ELR (cell line): Measurements from ENCODE around the gene ADCY10.
A peak's percentile ranks its signal among the peaks of the same experiment; 100 is the strongest.
"Not testable (repeated sequence)": the region's sequence is repeated elsewhere in the genome, so short reads cannot be mapped to it uniquely, and the experiment has no call there.

ENCODE experiments used
- DNase-seq: peaks from one replicate; pipeline ENCODE4 v3.0.0-alpha.2; 2015; ENCODE audit warnings: low read depth

The ADCY10 gene

DNA sequence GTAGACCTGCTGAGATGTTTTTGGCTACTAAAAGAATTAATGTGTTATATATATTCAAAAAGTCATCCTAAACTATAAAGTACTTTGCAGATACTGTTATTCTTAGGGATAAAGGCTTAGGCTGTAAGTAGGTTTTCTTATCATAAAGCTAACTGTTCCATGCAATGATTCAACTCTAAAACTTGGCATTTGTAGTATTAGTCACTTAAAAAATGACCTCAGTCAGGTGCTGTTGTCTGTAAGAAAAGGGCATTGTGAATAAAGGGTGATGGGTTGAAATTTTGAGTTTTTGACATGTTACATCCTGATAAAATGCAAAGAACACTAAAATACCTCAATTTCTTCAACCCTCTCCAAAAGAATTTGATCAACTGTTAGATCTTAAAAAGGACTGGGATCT is 32.9 kb downstream of the ADCY10 start:
- DNase-seq: peak; percentile 63

DNA sequence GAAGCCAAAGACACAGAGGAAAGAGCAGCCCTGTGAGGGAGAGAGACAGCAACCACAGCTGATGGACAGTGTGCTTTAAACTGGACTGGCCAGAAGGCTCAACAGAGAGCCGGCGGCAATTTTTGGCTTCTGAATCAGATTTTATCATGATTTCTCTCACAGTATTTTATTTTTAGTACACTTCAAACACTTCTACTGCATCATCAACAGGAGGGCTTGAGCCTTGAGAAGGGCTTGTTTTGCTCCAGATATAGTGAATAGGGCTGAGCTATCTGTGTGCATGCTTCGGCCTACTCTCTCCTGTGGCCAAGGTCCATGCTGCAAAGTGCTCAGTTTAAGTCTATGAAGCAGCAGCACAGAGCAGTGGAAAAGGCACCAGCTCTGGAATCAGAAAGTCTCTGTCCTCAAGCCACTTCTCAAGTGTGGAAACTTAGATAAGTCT is 33.3 kb downstream of the ADCY10 start:
- DNase-seq: no peak

DNA sequence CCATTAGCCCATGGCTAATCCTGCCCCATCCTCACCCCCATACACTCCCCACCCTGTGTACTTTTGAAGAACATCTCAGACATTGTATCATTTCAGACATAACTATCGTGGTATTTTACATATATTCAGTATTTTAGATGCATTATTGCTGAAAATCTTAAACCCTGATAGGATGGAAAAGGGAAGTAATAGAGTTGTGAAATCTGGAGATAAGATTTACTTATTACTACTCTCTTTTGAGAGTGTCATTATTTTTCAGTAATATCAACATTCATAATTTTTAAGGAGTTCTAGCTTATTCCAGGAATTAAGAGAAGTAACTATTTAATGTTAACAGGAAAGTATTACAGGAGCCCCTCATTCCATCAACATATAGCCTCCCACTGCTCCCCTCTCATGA is 34.4 kb downstream of the ADCY10 start:
- no peak for DNase-seq

DNA sequence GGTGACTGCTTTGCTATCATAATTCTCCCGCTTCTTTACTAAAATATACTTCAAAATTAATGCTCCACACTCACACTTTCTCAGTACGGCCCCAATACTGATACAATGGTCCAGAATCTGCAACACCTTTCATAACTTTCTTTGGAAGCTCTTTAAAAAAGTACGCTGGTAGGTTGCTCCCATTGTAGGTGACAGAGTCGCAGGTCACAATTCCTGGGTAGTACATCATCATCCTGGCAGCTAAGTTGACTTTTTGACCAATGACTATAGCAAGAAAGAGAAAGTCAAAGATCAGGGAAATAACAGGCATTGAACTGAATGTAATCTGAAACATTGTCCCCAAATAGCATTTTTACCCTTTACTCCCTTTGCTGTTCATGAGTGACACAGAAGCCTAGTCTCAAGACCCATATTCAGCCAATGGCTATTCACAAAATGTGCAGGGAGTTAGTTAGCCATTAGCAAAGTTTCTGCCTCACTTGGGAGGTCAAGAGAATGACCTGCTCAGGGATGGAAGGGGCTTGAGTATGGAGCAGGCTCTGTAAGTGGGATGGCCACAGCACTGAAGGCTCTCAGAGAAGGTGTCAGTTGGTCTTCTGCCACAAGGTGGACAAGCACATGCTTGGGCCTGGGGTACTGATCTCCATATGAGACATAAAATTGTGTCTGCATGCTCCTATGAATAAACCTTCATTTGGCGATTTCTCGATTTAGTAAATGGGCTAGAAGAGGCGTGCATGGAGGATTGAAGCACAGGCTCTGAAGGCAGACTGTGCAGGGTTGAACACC is 35.4 kb downstream of the ADCY10 start:
- peak; percentile 9 for DNase-seq

DNA sequence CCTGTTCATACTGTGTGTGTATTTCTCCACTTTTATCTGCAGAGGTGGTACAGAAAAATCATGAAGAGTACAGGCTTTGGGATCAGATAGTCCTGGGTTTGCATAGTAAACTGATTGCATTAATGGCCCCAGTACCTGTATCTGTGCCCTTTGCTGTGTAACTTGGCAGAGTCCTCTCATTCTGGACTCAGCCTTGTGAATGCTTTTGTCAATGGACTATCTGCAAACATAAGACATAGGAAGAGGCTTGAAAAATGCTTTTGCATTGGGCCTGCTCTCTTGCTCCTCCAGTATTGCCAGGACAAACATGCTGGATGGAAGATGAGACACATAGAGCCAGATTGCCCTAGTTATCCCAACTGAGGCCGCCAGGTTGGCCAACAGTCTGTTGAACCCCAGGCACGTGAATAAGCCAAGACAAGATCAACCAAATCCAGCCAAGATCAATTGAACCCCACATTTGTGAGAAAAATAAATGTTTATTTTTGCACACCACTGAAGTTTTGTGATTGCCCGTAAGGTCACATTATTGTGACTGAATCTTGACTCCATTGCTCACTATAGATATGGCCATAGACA is 37.2 kb downstream of the ADCY10 start:
- no peak for DNase-seq

DNA sequence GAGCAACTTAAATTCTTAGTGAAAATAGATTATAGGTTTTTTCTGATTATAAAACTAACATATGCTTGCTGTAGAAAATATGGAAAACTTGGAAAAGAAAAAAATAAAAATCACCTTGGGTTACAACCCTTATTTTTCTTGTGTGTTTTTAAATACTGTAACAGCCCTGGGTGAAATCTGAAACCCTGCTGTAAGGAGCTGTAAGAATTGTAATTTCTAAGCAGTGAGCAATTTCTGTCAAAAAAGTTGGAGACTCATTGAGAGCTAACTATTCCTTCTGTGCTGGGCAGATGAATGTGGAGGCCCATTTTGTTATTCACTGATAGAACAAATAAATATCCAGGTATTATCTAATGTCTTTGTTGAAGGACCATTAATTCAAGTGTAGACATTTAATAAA is 42.6 kb downstream of the ADCY10 start:
- DNase-seq: peak; percentile 11

DNA sequence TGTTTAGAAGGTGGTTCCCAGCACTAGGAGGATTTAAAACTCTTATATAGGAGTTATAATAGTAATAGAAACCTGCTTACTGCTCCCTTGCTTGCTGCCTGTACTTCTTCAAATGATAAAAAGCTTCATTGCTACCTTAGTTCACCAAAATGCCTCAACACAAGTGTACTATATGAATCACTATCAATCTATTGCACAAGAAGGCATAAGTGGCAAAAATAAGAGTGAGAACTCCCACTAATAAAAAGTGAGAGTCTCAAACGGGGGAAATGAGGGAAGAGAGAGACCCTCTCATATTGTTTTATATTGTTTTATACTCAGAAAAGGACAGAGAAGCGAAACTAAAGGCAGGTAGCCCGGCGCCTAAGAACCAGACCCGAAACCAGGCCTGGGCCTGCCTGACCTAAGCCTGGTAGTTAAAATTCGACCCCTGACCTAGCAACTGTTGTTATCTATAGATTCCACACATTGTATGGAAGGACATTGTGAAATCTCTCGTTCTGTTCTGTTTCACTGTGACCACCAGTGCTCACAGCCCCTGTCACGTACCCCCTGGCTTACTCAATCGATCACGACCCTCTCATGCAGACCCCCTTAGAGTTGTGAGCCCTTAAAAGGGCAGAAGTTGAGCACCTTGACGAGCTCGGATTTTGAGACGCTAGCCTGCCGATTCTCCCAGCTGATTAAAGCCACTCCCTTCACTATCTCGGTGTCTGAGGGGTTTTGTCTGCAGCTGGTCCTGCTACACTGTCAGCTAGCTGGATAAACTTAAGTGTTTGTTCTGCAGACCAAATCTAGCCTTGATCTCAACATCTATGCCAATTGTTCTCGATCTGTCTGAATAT is 44.6 kb downstream of the ADCY10 start:
- not testable (repeated sequence) for DNase-seq

DNA sequence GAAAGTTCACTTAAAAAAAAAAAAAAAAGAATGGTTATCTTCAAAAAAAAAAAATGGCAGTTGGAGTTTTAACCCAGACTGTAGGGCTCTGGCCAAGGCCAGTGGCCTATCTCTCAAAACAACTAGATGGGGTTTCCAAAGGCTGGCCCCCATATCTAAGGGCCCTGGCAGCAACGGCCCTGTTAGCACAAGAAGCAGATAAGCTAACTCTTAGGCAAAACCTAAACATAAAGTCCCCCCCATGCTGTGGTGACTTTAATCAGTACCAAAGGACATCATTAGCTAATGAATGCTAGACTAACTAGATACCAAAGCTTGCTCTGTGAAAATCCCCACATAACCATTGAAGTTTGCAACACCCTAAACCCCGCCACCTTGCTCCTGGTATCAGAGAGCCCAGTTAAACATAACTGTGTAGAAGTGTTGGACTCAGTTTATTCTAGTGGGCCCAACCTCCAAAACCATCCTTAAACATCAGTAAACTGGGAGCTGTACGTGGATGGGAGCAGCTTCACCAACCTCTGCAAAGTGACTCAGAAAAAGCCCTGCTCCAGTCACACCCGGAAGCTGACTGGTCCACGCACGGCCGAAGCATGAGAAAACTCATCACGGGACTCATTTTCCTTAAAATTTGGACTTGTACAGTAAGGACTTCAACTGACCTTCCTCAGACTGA is 47.1 kb downstream of the ADCY10 start:
- not testable (repeated sequence) for DNase-seq

DNA sequence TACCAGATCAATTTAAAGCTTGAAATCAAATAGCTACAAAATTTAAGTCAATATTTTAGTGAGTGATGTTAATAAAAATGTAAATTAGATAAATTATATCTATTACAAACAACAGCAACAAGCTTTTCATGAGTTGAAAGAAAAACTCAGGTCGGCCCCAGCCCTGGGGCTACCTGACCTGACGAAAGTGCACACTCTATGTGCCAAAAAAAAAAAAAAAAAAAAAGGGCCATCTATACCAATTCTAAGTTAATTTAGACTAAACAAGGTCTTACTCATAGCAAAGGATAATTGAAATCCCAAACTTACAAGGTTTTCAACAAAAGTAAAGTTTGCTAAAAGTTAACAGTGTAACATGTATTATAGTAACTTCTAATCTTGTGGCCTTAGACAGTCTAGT is 47.6 kb downstream of the ADCY10 start:
- not testable (repeated sequence) for DNase-seq

DNA sequence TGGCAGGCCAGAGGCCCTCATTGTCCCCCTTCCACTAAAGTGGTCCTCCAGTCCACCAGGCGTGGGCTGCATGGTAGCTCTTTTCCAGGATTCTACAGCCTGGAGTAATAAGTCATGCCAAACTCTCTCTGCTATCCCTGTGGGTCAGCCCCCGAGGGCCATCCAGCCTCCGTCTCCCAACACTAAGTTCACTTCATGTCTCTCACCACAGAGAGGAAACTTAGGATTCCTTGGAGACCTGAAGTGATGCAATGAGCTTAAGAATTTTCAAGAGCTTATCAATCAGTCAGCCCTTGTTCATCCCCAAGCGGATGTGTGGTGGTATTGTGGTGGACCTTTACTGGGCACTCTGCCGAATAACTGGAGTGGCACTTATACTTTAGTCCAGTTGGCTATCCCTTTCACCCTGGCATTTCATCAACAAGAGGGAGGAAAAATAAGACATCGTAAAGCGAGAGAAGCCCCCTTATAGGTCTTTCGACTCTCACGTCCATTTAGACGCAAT is 48.1 kb downstream of the ADCY10 start:
- DNase-seq: not testable (repeated sequence)

DNA sequence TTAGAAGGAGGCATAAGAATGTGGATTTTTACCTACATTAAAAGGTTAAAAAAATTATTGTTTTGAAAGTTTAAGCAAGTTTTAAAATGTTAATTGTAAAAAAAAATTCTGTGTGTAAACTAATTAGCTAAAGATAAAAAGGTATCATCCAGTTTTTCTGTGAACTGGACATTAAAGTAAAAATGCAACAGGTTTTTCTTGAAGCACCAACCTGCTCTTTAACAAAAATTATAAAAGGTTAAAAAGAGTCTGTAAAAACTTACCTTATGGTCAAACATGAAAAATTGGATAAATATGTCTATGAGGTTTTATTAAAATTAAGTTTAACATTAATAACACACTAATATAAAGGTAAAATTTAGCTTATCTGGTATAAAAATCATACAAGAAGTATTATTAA is 48.7 kb downstream of the ADCY10 start:
- DNase-seq: not testable (repeated sequence)

DNA sequence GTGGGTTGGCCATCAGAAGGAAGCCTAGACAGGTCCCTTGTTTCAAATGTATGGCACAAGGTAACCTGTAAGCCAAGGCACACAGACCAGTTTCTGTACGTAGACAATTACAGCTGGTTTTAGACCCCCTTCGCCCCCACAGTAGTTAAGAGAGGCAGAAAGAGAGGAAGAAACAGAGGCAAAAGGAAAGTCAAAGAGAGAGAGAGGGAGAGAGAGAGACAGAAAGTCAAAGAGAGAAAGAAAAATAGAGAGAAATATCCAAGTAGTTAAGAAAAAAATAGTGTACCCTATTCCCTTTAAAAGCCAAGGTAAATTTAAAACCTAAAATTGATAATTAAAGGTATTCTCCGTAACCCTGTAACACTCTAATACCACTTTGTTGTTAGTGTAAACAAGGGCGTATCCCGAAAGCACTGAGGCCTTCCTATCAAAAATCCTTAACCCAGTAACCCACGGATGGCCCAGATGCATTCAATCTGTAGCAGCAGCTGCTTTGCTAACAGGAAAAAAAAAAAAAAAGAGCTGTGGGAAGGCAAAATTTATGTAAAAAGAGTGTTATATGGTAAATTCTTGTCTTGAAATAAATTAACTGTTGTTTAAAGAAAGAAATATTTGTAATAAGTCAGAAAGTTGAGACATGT is 49.4 kb downstream of the ADCY10 start:
- no peak for DNase-seq

DNA sequence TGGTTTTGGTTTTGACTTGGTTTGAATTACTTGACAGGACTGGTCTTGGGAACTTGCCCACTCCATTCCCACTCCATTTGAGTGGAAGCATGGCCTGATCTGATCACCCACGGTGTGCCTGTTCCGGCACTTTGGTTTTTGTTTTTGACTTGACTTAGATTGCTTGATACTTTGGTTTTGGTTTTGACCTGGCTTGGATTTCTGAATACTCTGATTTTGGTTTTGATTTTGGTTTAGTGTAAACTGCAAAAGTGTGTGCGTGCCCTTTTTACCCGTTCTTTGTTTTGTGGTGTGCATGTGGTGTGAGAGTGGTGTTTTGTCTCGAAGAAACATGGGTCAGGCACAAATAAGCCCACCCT is 50.0 kb downstream of the ADCY10 start:
- no peak for DNase-seq

DNA sequence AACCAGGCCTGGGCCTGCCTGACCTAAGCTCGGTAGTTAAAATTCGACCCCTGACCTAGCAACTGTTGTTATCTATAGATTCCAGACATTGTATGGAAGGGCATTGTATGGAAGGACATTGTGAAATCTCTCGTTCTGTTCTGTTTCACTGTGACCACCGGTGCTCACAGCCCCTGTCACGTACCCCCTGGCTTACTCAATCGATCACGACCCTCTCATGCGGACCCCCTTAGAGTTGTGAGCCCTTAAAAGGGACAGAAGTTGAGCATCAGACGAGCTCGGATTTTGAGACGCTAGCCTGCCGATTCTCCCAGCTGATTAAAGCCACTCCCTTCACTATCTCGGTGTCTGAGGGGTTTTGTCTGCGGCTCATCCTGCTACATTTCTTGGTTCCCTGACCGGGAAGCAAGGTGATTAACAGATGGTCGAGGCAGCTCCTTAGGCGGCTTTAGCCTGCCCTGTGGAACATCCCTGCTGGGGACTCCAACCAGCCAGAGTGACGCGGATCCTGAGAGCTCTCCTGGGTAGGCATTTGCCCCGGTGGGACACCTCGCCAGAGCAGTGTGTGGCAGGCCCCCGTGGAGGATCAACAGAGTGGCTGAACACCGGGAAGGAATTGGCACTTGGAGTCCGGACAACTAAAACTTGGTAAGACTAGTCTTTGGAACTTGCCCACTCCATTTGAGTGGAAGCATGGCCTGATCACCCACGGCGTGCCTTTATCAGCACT is 50.6 kb downstream of the ADCY10 start:
- DNase-seq: not testable (repeated sequence)

DNA sequence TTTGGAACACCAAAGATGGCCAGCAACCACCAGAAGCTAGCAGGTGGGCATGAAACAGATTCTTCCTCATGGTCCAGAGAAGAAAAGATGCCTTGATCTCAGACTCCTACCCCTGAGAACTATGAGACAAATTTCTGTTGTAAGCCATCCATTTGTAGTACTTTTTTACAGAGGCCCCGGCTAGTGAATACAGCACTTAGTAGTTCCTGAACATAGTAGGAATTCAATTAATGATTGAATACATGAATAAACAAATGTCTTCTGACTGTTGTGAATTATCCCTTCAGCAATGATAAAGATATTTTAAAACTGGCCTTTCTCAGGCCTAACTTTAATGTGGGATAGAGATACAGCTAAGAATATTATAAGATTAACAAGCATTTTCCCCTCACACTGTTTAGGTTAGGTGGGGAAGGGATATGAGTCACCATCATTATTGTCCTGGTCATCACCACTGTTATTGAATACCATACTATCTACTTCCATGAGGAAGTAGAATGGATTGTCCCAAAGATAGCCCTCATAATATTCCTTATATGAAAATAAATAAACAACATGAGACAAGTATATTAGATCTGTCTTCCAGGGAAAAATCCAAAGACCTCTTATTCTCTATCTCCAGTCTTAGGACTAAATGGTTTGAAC is 51.4 kb downstream of the ADCY10 start:
- DNase-seq: peak; percentile 84

DNA sequence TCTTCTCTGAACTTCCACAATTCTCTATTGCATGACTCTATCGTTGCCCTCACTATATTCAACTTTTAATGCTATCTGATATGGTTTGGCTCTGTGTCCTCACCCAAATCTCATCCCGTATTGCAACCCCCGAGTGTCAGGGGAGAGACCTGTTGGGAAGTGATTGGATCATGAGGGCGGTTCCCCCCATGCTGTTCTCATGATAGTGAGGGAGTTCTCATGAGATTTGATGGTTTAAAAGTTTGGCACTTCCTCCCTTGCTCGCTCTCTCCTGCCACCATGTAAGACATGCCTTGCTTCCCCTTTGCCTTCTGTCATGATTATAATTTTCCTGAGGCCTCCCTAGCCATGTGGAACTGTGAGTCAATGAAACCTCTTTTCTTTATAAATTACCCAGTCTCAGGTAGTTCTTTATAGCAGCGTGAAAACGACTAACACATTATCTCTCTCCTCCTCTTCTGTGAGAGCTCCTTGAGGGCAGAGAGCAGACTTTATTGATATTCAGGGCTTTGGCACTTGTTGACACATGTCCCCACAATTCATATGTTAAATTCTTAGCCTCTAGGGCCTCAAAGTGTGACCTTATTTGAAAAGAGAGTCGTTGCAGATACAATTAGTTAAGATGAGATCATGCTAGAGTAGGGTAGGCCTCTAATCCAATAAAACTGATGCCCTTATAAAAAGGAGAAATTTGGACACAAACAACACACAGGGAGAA is 52.1 kb downstream of the ADCY10 start:
- no peak for DNase-seq

DNA sequence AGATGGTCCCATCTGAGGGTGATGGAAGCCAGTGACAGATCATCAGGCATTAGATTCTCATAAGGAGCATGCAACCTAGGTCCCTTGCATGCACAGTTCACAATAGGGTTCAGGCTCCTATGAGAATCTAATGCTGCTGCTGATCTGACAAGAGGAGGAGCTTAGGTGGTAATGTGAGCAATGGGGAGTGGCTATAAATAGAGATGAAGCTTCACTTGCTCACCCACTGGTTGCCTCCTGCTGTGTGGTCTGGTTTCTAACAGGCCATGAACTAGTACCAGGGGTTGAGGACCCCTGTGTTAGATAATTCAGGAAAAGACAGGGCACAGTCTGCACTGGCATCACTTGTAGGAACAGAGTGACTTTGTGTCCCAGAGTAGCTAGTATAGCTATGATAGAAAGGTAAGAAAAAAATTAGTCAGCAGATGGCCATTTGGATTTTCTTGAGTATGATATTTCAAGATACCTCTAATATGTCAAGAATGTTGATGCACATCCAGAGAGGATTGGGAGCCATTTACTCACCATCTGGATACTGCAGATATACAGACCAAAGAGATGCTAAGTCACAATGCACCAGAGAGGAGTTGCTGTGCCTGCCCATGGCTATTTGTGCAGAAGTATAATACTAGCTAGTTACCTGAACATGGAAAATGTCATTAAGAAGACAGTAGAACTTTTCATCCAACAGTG is 53.6 kb downstream of the ADCY10 start:
- DNase-seq: peak; percentile 33

DNA sequence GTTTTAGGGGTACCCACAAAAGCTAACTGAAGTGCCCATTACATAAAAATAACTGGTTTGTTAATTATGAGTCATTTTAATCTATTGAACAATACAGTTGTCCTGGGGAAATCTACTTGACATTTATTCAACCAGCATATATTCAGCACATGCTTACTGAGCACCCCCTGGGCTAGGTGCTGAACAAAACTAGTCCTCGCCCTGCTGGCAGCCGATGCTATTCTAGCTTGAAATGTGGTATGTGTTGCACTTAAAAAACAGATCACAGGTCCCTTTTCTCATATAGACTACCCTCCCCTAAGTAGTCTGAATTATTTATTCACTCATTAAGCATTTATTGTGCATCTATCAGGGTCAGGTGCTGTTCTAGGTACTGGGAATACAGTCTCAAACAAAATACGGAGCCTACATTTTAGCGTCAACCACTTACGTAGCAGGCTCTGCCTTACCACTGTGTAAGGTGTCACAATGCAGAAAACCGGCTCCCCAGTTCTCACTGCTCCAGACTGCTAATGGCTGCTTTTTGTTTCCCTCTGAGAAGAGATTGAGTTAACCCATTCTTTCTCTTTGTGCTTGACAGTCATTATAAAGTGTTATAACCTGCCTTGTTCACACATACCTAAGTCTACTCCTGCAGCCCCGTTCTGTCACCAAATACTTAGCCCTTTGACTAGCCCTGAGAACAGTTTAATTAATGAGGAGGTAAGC is 57.1 kb downstream of the ADCY10 start:
- no peak for DNase-seq
